GM18951 (cell line): ENCODE results near the gene USP5.
"Not testable (repeated sequence)": the region's sequence is repeated elsewhere in the genome, so short reads cannot be mapped to it uniquely, and the experiment has no call there.

Experiments used
- POLR2A ChIP-seq: IDR thresholded peaks from 4 replicates; pipeline ENCODE4 v1.6.1; 2011; ENCODE audit warnings: mild to moderate bottlenecking; ENCODE audit not compliant: insufficient read length, insufficient read depth; ENCODE audit errors: extremely low read depth
- in situ Hi-C: fragments of 300-500 bp; cut with MboI; formaldehyde crosslinking; loops from one replicate; pipeline ENCODE4 v1.12.0; 2022; ENCODE audit warnings: low sequenced_read_pairs, mixed read lengths, inconsistent platforms; ENCODE audit not compliant: unreplicated experiment

USP5 gene

DNA sequence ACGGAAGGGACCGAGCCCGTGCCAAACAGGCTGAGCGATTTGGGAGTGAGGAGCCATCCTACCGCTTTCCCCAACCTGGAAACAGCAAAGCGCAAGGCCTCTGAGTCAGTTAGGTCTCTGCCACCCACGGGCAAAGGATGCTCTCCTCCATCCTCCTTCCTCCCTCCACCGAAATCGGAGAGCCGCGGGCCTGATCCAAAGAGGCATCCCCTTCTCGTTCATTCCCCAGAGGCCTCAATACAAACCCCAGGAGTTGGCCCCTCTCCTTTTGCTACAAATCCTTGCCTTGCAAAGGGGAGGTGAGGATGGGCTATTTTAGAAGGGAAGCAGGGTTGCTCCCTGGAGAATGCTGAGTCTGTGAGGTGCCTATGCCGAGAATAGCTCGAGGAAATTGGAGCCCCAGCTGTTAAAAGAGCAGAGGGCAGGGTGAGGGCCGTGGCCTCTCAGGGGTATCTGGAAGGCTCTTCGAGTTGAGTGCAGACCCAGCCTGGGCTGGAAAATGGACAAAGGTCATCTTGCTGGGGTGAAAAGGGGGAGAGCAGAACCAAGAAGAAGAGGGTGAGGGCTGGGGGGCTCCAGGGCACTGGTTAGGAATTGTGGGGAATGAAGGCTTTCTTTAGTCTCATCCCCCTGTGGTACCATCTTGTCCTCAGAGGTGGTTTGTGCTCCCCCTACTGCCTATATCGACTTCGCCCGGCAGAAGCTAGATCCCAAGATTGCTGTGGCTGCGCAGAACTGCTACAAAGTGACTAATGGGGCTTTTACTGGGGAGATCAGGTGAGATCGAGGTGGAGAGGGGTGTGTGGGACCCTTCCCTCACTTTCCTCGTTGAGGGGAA, 16.5 kb downstream of the USP5 start:
- TF ChIP-seq POLR2A, result no peak
- in situ Hi-C loops, result no loop called here

DNA sequence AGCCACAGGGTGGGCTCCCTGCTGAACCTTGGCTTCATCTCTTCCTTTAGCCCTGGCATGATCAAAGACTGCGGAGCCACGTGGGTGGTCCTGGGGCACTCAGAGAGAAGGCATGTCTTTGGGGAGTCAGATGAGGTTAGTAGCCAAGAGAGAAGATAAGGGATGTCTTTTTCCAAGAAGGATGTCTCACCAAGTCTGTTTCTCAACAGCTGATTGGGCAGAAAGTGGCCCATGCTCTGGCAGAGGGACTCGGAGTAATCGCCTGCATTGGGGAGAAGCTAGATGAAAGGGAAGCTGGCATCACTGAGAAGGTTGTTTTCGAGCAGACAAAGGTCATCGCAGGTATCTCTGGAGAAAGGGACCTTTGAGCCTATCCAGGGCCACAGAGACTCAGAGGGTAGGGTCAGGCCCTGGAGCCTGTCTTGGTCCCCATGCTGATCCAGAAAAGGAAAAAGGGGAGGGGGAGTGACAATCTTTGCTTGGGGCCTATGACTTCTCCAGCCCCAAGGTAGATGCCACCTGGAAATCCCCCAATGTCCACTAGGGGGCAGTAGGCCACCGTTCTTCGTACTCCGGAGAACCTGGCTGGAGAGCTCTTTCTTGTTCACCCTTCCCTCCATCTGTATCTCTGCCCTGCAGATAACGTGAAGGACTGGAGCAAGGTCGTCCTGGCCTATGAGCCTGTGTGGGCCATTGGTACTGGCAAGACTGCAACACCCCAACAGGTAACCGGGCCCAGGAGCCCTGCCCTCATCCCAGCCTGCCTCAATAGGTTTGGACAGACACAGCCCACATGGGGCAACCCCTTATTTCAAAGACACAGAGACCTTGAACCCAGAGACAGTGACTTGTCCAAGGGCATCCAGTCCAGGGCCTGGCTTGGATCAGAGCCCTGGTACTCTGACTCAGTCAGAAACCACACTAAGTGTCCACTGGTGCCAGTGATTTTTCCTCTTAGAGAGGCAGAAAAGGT, 17.4 kb downstream of the USP5 start:
- in situ Hi-C loops, result no loop called here
- TF ChIP-seq POLR2A, result no peak

DNA sequence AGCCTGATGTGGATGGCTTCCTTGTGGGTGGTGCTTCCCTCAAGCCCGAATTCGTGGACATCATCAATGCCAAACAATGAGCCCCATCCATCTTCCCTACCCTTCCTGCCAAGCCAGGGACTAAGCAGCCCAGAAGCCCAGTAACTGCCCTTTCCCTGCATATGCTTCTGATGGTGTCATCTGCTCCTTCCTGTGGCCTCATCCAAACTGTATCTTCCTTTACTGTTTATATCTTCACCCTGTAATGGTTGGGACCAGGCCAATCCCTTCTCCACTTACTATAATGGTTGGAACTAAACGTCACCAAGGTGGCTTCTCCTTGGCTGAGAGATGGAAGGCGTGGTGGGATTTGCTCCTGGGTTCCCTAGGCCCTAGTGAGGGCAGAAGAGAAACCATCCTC, 18.4 kb downstream of the USP5 start:
- in situ Hi-C loops, result not testable (repeated sequence)

DNA sequence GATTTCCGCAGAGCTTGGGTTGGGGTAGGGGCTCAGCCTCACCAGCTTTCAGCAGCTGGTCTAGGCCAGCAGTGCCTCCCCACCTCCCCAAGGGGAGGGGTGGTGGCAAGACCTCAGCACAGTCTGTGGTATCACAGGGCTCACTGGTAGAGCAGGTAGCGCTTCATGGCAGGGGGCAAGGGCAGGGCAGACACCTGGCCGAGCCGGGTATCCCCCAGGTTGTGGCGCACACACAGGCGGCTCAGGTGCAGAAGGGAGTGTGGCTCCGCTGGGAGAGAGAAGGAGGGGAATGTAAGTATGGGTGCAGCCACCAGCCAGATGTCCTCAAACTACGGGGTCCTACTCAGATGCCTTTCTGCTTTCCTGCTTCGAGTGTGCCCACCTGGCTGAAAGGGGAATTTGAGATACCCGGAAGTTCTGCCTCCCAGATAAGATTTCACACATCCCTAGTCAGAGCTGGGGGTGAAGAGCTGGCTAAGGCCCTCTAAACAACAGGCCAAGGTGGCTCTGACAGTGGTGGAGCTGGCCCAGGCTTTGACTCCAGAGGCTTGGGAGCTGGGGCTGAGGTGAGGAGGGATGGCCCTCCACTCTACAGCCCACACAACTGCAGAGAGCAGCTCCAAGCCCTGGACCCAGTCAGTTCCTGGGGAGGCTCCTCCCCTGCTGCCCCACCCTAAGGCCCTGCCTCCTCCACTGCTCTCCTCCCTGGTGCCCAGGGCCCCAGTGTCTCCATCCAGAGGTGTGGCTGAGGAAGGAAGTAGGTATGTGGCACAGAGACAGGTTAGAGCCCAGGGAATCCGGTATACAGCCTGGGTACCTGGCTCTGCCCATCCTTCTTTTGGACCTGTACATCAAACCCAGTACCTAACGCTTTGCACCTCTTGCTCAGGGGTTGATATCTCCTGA, 19.4 kb downstream of the USP5 start:
- peak; percentile 28 for TF ChIP-seq POLR2A
- in situ Hi-C loops, result no loop called here

DNA sequence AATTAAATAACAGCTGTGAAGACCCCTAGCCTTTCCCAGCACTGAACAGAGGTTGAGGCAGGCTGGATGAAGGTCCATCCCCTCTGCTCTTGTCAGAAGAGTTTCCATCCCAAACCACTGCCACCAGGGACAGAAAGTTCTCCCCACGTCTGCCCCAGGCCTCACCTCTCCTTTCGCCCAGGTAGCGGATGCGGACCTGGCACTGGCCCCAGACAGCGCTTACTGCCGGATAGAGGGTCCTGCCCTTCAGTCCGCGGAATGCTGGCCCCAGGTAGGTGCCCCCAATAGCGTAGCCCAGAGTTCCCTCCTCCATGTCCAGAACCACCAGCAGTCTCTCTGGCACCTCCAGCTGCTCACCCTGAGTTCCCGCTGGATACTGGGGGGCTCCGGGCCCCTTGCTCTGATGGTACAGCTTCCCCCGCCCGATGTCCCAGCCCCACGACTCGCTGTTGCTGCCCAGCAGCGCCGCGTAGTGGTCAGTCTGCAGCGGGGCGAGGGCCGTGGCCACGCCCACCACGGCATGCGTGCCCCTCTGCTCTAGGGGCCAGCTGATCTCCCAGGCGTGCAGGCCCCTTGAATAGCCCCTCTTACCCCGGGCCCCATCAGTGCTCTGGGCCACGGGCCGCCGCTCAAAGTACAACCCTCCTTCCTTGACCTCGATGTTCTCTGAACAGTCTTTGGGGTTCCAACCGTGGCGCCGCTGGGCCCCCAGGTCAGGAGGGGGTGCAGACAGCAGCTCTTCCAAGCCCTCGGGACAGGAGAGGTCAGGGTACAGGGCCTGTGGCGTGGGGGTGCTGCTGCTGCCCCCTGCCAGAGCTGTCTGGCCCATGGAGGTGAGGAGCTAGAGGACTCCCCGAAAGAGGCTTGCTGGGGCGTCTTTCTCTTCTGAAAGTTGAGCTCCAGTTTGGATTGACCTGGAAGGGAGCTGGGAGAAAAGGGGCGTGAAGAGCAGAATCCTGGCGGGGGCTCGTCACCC, 20.4 kb downstream of the USP5 start:
- in situ Hi-C loops, result no loop called here
- peak; percentile 49 for TF ChIP-seq POLR2A

DNA sequence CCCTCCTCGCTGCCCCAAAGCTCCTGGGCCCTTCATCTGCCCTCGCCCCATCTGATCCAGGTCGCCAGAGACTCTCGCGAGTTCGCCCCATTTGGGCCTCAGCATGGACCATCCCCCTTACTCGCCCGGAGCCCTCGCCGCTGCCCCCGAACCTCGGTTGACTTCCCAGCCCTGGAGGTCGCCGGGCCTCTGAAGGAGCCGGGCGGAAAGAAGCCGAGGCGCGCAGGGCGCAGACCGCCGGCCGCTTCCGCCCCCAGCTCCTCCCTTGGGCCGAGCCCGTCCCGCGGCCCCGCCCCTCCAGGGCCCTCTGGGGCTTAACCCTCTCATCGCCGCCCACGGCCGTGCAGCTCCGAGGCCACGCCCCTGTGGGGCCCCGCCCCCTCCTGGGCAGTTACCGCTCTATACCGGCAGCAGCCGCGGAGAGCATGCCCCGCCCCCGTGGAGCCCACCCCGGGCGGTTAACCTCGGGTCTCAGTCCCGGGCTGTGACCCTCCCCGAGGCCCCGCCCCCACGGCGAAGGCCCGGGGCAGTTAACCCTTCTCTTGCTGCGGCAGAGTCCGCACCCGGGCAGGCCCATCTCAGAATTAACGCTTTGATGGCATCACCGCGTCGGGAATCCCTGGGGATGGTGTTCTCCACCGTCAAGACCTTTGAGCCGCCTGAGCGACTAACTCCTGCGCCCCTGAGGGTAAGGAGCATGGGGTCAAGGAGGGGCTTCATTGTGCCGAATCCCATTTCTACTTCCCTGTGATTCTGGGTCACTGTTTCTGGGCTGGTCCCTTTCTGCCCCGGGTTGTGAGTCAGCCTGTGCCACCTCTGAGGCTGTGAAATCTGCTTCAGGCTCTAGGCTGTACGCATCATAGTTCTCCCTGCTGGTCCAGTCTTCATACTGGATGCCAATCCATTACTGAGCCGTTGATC, 21.4 kb downstream of the USP5 start, which contains the start of gene SPSB2:
TSS of gene SPSB2 (minus strand) at position 210 of the 921 bp plus-strand sequence. CDS start 402 bp downstream, outside the sequence.
- in situ Hi-C loops, result no loop called here
- TF ChIP-seq POLR2A, result peak; percentile 78

DNA sequence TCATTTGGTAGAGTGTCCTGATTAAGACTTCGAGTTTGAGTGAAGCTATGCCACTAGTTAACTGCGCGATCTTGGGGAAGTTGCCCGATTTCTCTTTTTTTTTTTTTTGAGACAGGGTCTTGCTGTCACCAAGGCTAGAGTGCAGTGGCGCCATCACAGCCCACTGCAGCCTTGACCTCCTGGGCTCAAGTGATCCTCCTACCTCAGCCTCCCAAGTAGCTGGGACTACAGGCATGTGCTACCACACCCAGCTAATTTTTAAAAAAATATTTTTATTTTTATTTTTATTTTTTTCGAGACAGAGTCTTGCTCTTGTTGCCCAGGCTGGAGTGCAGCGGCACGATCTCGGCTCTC, 22.0 kb downstream of the USP5 start:
- in situ Hi-C loops, result not testable (repeated sequence)

DNA sequence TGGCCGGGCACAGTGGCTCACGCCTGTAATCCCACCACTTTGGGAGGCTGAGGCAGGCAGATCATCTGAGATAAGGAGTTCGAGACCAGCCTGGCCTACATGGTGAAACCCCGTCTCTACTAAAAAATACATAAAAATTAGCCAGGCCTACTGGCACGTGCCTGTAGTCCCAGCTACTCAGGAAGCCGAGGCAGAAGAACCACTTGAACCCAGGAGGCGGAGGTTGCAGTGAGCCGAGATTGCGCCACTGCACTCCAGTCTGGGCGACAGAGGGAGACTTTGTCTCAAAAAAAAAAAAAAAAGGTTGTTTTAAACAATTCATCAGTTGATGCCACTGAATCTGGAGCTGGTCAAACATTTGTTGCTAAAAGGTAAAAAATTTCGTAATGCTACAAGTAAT, 27.9 kb downstream of the USP5 start:
- in situ Hi-C loops, result not testable (repeated sequence)

DNA sequence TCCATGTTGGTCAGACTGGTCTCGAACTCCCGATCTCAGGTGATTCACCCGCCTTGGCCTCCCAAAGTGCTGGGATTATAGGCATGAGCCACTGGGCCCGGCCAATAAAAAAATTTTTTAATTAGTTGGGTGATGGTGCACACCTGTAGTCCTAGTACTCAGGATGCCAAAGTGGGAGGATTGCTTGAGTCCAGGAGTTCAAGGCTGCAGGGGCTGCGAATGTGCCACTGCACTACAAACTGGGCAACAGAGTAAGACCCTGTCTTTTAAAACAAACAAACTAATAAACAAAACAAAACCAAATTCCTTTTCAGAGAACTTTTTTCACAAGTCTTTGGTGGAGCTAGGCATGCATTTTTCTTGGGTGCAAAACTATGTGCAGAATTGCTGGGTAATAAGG, 31.3 kb downstream of the USP5 start:
- in situ Hi-C loops, result no loop called here
- no peak for TF ChIP-seq POLR2A

DNA sequence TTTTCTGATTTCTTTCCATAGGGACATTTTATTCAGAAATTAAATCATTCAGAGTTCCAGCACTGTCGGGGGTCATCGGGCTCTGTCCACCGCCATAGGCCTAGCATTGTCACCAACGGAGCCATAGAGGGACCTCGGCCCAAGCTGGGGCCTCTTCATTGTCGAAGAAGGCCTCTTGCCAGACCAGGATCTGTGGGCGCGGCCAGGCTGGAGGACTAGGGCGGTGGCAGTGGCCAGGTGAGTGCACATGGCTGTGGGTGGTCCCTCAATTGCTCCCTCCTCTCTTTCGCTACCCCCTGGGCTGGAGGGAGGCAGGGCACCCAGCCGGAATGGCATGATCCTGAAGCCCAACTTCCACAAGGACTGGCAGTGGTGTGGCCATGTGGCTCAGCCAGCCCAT, 31.7 kb downstream of the USP5 start:
- no peak for TF ChIP-seq POLR2A
- in situ Hi-C loops, result no loop called here

DNA sequence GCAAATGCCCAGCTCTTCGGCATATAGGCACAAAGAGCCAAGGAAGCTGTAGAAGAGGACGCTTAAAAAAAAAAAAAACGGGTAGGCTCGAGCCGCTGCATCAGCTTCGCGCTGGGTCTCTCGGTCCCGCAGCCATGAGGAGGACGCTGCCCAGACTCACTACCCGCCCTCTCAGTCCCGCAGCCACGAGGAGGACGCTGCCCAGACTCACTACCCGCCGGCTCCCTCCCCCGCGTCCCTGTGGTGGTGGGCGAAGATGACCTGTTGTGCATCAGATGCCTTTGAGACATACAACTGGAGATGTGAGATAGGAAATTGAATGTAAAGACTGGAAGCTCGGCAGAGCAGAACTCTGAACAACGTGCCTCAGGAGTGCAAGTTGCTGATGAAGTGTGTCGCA, 32.6 kb downstream of the USP5 start:
- in situ Hi-C loops, result no loop called here
- TF ChIP-seq POLR2A, result no peak

DNA sequence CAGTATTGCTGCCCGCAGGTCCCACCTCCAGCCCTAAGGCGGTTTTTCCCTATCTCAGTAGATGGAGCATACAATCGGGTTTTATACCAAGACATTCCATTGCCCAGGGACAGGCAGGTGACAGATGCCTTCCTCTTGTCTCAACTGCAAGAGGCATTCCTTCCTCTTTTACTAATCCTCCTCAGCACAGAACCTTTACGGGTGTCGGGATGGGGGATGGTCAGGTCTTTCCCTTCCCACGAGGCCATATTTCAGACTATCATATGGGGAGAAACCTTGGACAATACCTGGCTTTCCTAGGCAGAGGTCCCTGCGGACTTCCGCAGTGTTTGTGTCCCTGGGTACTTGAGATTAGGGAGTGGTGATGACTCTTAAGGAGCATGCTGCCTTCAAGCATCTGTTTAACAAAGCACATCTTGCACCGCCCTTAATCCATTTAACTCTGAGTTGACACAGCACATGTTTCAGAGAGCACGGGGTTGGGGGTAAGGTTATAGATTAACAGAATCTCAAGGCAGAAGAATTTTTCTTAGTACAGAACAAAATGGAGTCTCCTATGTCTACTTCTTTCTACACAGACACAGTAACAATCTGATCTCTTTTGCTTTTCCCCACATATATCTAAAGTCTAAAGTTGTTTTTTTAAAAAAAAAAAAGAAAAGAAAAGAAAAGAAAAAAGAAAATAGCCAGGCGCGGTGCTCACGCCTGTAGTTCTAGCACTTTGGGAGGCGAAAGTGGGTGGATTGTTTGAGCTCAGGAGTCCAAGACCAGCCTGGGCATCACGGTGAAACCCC, 34.5 kb downstream of the USP5 start:
- in situ Hi-C loops, result not testable (repeated sequence)
